Neural cell (in vitro differentiated cells): ENCODE results near the gene COX6B2.

Source experiments
- CTCF ChIP-seq: fragments of 450-650 bp; IDR thresholded peaks from 2 replicates; pipeline ENCODE4 v1.5.1; 2014; ENCODE audit warnings: antibody characterized with exemption, mild to moderate bottlenecking, moderate library complexity; ENCODE audit not compliant: poor library complexity, severe bottlenecking
- EP300 ChIP-seq: fragments of 450-650 bp; conservative IDR thresholded peaks from 2 replicates; pipeline ENCODE4 v1.6.1; 2014; ENCODE audit warnings: antibody characterized with exemption, mild to moderate bottlenecking, moderate library complexity; ENCODE audit not compliant: poor library complexity, severe bottlenecking
- EZH2 ChIP-seq: fragments of 200-600, 300-800 bp; shearing (Covaris generic), sonication (generic); IDR thresholded peaks from 2 replicates; pipeline ENCODE4 v1.6.1; 2014; ENCODE audit warnings: antibody characterized with exemption, low read length, borderline replicate concordance, mild to moderate bottlenecking; ENCODE audit not compliant: insufficient read depth, poor library complexity, severe bottlenecking
- POLR2AphosphoS5 ChIP-seq: IDR thresholded peaks from 2 replicates; pipeline ENCODE4 v1.6.1; 2012
- SMC3 ChIP-seq: fragments of 450-650 bp; conservative IDR thresholded peaks from 2 replicates; pipeline ENCODE4 v1.6.1; 2014; ENCODE audit warnings: antibody characterized with exemption, mild to moderate bottlenecking, moderate library complexity; ENCODE audit not compliant: poor library complexity

GRCh38 chr19:55358943-55359908 is 4.7 kb upstream of the COX6B2 start:
- no peak for TF ChIP-seq POLR2AphosphoS5
- no peak for TF ChIP-seq EZH2
- no peak for TF ChIP-seq CTCF
- TF ChIP-seq SMC3: no peak
- TF ChIP-seq EP300: no peak
